GM20431 (cell line): ENCODE data around the gene PTPN4.

Source experiments
- in situ Hi-C: fragments of 300-500 bp; cut with MseI, MboI; formaldehyde crosslinking; loops from one replicate; pipeline ENCODE4 v1.15.0; 2020; ENCODE audit warnings: low sequenced_read_pairs; ENCODE audit not compliant: unreplicated experiment

The PTPN4 gene

DNA sequence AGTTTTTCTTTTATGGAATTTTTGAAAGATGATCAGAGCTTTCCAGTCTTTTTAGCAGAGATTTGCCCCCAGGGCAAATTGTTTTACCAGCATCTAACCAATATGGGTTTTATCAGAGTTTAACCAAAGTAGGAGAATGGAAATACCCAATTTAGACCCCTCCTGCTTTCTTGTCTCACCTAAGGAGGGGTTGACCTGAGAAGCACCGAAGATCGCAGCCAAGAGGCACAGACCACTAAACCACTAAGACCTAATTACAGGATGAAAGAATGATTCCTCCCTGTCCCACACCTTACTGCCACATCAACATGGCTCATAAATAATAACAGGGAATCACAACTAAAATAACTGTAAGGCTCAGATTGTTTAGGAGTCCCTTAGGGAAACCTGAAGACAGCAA is 141.3 kb downstream of the PTPN4 start:
- in situ Hi-C loops = no loop called here

DNA sequence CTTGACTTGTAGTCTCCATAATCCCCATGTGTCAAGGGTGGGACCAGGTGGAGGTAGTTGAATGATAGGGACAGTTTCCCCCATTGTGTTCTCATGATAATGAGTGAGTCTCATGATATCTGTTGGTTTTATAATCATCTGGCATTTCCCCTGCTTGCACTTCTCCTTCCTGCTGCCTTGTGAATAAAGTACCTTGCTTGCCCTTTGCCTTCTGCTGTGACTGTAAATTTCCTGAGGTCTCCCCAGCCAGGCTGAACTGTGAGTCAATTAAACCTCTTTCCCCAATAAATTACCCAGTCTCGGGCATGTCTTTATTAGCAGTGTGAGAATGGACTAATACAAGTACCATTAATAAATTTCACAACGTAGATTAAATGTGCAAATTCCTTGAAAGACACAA is 150.8 kb downstream of the PTPN4 start:
- in situ Hi-C loops = no loop called here

DNA sequence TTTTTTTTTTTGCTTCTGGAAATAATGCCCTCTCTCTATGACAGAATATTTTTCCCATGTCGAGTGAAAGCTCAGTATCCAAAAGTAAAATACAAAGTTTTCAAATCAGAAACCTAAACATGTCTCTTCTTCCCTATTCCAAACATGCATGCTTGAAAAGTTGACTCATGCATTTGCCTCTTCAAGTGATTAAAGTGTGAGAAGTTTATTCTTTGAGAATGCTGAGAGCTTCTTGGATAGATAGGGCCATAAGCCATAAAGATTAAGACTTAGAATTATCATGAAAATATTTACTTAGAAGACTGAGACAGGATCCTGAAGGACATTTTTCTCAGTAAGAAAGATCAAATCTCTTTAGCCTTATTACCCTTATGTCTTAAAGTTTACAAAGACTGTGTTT is 154.5 kb downstream of the PTPN4 start:
- in situ Hi-C loops = no loop called here

DNA sequence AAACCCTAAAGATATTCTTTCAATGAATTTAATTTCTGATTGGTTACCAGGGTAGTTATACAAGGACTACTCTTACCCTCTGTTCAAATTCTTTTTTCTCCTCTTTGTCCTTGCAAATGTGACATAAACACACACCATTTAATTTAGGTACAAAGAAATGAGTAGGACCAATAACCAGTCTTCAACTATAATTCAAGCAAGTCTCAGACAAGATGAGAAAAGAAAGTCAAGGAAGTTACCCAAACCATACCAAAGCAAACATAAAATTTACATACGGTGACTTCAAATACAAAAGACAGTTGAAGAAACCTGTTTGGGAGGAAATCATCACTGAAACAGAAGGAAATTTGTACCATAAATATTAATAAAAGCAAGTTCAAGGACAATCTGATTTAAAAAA is 162.1 kb downstream of the PTPN4 start:
- in situ Hi-C loops = no loop called here

DNA sequence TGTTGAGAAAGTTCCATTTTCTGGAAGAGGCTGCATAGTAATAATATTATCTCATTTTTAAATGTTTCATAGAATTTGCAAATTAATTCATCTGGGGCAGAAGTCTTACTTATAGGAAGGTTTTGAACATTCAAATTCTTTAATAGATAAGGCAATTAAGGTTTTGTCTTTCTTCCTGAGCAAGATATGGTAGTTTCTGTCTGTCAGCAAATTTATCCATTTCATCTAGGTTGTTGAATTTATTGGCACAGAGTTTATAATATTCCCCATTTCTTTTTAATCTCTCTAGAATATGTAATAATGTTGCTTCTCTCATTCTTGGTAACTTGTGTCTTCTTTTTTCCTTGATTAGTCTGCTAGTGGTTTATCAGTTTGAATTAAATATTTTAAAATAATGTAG is 163.0 kb downstream of the PTPN4 start:
- in situ Hi-C loops = no loop called here

DNA sequence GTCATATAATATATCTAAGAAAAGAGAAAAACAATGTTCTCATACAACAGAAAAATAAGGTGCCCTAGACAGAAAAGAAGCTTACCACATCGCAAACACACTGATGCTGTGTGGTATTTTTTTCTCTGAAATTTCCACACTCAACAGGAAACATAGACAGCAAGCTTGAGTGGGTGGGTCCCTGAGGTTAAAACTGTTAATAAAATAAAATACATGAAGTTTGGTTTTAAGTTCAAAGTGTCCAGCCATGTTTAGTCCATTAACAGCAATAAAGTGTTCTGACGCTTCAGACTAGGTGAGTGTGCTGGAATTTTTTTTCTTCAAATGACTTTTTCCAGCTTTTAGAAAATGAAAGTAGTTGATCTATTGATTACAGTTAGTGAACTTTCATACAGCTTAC is 169.8 kb downstream of the PTPN4 start:
- in situ Hi-C loops = no loop called here

DNA sequence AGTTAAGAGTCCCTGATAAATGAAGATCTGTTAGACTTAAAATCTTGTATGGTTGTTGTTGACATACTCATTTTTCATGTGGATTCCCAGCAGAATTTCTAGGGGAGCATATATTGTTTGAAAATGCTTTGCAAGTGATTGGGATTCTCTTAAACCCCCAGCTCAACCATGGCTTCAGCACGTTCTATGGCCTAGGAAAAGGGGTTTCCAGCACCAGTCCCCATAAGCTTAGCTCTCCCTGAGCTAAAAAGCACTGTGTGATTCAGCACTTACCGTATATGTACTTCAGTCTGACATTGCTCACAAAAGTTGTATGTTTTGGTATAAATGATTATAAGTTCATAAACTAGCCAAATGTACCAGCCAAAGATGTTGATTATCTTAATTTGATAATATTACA is 173.1 kb downstream of the PTPN4 start:
- in situ Hi-C loops = no loop called here

DNA sequence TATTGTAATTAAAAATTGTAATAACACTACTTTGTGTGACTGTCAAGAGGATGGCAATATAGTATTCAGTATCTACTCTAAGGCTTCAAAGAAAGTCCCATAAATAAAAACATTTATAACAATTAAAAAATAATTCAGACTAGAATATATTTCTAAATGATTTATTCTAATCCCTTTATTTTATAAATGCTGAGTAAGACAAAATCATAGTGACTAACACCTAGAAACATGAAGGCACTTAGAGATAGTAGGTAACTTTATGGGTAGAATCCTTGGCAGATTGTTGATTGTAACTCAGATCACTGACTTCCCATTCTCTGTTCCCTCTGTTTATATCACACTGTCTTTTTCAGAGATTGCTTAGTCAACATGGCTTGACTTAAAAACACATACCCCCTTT is 174.6 kb downstream of the PTPN4 start:
- in situ Hi-C loops = no loop called here

DNA sequence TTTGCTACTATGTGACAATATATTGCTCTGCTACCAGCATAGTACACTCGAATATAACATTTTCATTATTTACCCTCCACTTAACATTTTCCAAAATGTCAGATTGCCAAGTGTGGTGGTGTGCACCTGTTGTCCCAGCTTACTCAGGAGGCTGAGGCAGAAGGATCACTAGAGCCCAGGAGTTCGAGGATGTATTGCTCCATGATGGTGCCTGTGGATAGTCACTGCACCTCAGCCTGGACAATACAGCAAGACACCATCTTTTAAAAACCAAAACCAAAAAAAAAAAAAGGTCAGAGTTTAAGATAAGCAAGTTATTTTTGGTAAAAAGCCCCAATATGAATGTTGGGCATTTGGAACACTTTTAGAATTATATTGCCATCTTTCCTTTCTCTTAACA is 178.0 kb downstream of the PTPN4 start:
- in situ Hi-C loops = no loop called here

DNA sequence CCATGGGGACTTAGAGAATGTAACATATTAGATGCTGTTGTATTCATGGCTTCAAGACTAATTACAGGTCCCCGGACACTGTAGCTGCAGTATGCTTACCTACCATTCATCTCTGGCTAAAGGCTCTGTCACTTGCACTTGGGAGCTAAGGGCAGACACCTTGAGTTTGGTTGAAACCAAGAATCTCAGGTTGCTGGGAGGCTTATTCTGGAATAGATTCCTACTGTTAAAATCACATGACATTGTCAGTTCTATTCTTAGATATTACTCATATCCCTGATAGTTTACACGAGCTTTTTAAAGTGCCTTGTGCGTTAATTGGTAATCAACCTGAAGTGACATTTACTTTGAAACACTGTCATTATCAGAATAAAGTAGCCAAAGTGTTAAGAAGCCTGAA is 180.2 kb downstream of the PTPN4 start:
- in situ Hi-C loops = no loop called here

DNA sequence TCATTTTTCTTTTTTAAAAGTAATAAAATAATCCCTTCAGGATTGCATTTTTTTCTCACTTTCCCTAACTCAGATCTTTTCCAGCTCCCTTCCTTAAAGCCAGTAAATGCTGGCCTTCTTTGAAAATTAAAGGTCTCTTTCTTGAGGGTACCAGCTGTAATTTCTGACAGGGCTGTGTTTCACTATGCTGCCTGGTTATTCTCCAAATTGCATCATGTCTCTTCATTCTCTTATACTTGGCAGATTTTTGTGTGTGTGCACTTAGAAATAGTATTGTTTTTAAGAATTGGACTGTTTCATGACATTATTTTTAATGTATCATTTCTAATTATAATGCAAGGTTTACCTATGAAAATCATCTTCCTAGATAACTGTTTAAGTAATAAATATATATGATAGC is 181.1 kb downstream of the PTPN4 start:
- in situ Hi-C loops = no loop called here

DNA sequence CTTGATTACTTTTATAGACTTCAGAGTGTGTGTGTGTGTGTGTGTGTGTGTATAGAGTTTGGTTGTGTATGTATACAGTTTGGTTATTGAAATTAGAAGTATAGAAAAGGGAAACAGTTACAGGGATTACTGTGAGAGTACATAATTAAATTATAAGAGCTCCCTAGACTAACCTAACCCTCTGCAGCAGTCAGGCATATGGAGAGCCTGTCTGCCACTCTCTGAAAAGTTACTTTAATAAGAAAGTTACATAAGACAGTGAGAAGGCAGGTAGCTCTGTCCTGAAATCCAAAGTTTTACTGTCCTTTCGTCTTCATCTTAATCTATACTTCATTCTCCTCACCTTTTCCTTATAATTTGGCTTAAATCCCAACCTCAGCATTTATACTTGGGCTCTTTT is 181.7 kb downstream of the PTPN4 start:
- in situ Hi-C loops = no loop called here

DNA sequence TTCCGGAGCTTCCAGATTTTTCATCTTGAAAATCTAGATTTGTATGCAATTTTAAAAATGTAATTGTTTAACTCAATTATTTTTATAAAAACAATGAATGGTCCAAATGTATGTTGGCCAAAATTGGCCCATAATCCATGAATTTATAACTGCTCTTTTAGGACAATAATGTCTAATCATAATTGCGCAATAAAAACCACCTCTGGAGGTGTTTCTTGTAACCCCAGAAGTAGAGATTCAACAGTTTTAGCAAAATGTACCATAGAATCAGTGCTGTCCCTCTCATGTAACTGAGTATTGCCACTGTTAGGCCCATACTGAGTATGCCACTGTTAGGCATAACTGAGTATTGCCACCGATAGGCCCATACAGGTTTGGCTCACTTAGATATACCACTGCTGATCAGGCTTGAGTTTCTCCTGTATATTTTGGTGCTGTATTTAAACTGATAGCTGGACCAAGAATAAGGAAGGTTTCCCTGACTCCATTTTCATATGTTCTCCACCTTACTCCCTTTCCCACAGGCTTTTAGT is 182.3 kb downstream of the PTPN4 start:
- in situ Hi-C loops = no loop called here

DNA sequence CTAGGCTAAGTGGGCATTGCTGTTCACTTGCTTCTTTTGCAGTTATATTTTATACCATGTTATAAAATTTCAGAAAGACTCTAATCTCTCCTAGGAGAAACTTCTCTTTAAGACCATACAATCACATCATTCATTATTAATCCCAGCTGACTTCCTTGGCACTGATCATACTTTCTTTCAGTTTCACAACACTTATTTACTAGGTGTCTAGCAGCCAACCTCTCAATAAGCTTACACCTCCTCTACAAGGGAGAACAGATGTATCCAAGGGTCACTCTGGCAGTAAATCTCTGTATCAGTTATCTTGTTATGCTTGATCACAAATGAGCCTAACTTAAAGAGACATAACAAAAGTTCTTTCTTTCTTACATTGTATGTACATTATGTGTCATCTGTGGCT is 183.3 kb downstream of the PTPN4 start:
- in situ Hi-C loops = no loop called here

DNA sequence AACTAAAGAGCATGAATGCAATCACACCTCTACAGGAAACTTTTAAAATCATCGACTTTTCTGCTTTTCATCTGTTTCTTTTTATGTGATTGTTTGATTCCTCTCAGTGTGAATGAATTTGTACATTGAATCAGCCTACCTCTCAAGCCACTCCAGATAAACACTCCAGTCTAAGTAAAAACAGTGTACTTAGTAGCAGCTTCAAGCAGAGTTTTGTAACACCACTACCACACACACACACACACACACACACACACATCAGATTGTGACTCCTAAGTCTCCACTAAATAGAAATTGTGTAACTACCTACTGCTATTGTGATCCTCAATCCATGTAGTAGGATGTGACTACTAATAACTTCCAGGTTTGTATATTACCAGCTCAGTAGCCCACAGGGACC is 187.8 kb downstream of the PTPN4 start:
- in situ Hi-C loops = no loop called here

DNA sequence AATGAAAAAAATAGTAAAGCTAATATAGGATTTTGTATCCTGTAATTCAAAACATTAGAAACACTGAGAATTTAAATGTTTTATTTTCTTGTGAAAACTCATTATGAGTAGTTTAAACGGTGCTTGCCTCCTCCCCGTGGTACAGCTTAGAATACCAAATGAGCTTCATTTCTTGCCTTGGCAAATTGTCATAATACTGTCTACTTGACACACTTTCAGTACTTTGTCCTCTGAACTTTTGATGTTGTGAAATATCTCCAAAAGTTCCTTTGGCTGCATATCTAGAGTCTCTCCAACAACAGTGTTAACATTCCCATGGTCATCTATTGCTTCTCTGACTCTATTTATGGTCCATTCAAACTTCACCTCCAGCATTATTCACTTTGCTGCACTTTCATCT is 191.2 kb downstream of the PTPN4 start:
- in situ Hi-C loops = no loop called here

DNA sequence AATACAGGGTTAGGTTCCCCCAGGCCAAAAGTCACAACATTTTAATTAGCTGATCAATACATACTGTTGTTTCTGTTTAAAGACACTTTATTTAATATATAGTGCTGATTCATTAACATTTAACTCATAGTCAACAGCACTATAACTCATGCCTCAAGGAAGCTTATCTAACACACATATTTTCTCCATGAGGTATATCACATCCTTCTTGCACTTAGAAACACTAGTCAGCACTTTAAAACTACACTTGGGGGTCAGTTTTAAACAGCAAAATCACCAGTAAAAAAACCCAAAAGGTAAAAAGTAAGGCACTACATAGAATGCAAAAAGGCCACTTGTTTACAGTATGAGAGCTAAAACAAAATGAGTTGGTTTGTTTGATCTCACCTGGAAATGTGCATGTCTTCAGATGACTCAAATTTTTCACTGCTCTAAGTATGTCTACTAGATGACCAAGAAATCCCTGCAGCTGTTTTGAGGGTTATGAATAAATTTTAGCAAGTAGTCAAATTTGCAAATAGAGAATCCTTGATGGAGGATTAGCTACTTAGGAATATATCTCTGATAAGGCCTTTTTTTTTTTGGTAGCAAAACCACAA is 199.0 kb downstream of the PTPN4 start:
- in situ Hi-C loops = no loop called here

DNA sequence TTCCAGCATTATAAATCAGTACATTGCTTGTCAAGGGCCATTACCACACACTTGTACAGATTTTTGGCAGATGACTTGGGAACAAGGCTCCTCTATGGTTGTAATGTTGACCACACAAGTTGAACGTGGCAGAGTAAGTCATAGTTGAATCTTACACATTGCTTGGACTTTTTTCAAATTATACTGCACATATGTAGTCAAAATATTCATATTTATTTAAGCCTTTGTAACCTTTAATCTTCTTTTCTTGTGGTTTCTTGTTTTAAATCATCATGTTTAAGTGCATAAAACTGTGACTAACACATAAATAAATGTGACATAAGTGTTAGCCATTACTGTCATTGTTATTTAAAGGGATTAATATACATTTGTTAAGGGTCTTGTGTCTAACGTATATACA is 201.1 kb downstream of the PTPN4 start:
- in situ Hi-C loops = no loop called here

DNA sequence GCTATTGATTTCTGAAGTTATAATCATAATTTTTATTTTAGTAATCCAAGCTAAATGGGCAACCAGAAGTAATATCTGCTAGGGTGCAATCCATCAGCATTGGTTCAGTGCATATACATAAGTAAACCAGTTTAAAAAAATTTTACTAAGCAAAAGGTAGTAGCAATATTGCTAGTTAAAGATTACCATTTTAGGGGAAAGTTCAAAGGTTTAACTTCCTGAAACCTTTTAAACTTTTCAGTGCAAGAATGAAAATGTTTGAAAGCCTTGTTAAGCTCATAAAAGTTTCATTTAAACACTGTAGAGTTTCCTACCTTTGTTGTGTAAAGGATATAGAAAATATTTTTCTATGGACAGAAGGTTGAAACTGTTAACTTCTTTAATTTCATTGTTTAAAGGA is 222.2 kb downstream of the PTPN4 start:
- in situ Hi-C loops = no loop called here

DNA sequence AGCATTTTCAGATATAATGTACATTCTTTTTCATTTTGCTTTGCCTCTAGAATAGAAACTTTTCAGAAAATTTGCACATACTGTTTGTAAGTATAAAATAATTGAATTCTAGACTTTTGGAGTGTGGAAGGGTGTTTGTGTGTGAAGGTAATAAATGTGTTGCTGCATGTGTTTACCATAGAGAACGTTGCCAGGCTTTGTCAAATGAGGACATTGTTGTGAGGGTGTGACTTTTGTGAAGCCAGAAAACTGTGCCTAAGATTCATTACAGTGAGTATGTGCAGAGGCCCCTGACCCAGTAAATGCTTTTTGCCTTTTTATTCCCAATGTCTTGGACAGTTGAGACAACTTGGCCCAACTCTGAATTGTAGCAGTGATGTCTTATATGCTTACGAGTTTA is 222.8 kb downstream of the PTPN4 start:
- in situ Hi-C loops = no loop called here

DNA sequence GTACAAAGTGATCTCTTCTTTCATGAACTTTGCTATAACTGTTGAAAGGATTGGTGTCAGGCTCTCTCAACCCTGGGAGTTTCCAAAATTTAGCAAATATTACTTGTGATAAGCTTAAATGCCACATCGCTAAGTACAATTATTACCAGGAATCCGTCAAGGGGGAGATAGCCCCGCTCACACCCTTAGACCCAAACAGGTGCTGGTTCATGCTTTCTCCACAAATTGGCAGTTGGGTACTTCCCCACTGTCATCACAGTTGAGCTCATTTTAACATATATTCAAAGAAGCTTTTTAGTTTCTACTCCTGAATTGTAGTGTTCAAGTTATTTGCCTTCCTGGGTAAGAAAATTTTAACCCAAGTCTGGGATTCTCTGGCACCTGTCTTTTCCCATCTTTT is 223.4 kb downstream of the PTPN4 start:
- in situ Hi-C loops = no loop called here

DNA sequence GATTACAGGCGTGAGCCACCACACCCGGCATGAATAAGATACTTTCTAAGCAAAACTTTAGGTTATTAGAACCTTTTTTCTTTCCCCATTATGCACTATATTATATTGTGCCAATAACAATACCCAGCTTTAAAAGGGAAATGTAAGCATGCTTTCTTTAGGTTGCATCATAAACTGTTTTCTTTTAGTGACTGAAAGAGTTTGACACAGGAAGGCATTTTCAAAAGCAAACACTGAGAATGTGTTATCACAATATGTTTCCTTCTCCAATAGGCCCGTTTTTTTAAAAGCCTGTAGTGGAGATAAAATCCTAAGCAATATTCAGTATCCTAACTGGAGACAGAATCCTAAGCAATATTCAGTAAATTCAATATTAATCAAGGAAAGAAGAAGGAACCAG is 236.4 kb downstream of the PTPN4 start:
- in situ Hi-C loops = no loop called here
